Immature natural killer cell (primary cell): ENCODE results near the gene NR4A1. TPM values are rescaled to one million over a fixed set of nuclear protein-coding genes. Genes with fewer than 3 reads are reported as not detected.
A peak's percentile ranks its signal among the peaks of the same experiment; 100 is the strongest.

Source experiments
- DNase-seq, 3 donors: peaks; one replicate each; pipeline ENCODE4 v3.0.0; 2022; ENCODE audit warnings: mixed read lengths in 1 of 3
- H3K27ac Mint-ChIP-seq, 6 donors: one replicate each; pipeline ENCODE4 v1.8.0; 2020; ENCODE audit warnings: mixed read lengths in 6 of 6, mild to moderate bottlenecking in 5 of 6, inconsistent platforms in 4 of 6, moderate library complexity in 3 of 6
- H3K27me3 Mint-ChIP-seq, 3 donors: one replicate each; pipeline ENCODE4 v1.8.0; 2020 to 2021; ENCODE audit warnings: low read depth in 3 of 3, mild to moderate bottlenecking in 3 of 3, mixed read lengths in 3 of 3, moderate library complexity in 3 of 3, inconsistent platforms in 1 of 3
- H3K36me3 Mint-ChIP-seq, 3 donors: one replicate each; pipeline ENCODE4 v1.8.0; 2020; ENCODE audit warnings: mixed read lengths in 3 of 3, inconsistent platforms in 2 of 3, mild to moderate bottlenecking in 2 of 3
- H3K4me1 Mint-ChIP-seq, 2 donors: one replicate each; pipeline ENCODE4 v1.8.0; 2020; ENCODE audit warnings: inconsistent platforms in 2 of 2, mild to moderate bottlenecking in 2 of 2, mixed read lengths in 2 of 2, moderate library complexity in 1 of 2
- H3K4me3 Mint-ChIP-seq, 5 donors: one replicate each; pipeline ENCODE4 v1.8.0; 2020; ENCODE audit warnings: mild to moderate bottlenecking in 5 of 5, mixed read lengths in 5 of 5, inconsistent platforms in 3 of 5, moderate library complexity in 3 of 5
- H3K9me3 Mint-ChIP-seq, 6 donors: one replicate each; pipeline ENCODE4 v1.8.0; 2020; ENCODE audit warnings: mild to moderate bottlenecking in 6 of 6, mixed read lengths in 6 of 6, inconsistent platforms in 4 of 6, moderate library complexity in 3 of 6
- polyA plus RNA-seq, 3 donors: library from polyadenylated mRNA; unstranded; fragments of 300-500 nt; fragmentation: Illumina TruSeq; gene quantifications; one replicate each; pipeline ENCODE4 v1.2.3, GENCODE V29; 2021

The NR4A1 gene
- polyA plus RNA-seq, 3 donors from 2014 or later: 0.83 to 2.1 (median 1.3) TPM

- no peak for DNase-seq
- Mint-ChIP-seq H3K9me3 (no peaks in the 10 kb centered on the region), H3K27ac (peak overlapping the region in 5 of 6 donors; percentile 73 to 94 (median 93)), H3K36me3 (no peaks in the 10 kb centered on the region), H3K27me3 (peaks cover 5 to 16% (median 5%) of the 10 kb centered on the region in 3 donors), H3K4me3 (peak overlapping the region; percentile 53 to 75 (median 60)), H3K4me1 (peaks cover 24 to 34% of the 10 kb centered on the region in 2 donors)
Measured at GRCh38 chr12:52038447-52038846, 12.8 kb upstream of the NR4A1 start.

DNA sequence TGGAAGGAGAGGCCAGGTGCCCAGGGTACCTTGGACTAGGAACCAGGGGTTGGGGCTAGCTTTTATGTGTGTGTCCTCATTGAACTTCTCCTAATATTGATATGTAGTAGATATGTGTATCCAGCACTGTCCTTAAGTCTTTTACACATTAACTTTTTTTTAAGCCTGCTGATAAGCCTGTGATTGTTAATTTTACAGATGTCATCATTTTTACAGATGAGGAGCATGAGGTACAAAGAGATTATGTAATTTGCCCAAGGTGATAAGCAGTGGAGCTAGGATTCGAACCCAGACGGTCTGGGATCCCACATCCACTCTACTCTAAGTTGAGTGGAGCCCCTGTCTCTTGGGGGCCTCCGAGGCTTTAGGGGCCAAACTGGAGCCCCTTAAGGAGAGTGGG lies 10.2 kb upstream of the NR4A1 start:
- no peak overlapping the region for H3K4me3 Mint-ChIP-seq

GRCh38 chr12:52041695-52042123 lies 9.5 kb upstream of the NR4A1 start:
- no peaks in the 10 kb centered on the region for H3K36me3 Mint-ChIP-seq
- DNase-seq: peak; percentile 39 to 61 (median 53)
- H3K27me3 Mint-ChIP-seq: peaks cover 2 to 7% (median 5%) of the 10 kb centered on the region in 3 donors
- H3K9me3 Mint-ChIP-seq: no peaks in the 10 kb centered on the region
- H3K4me1 Mint-ChIP-seq: peaks cover 14 to 24% of the 10 kb centered on the region in 2 donors
- H3K27ac Mint-ChIP-seq: peak overlapping the region in 4 of 6 donors; percentile 31 to 86 (median 70)
- H3K4me3 Mint-ChIP-seq: peak overlapping the region in 2 of 5 donors; percentile 11 to 42

More for the DNA sequence above, 10.2 kb upstream of the NR4A1 start:
- Mint-ChIP-seq H3K36me3 (no peaks in the 10 kb centered on the region), H3K27ac (peak overlapping the region in 2 of 6 donors; percentile 46 to 78), H3K4me1 (peaks cover 14 to 24% of the 10 kb centered on the region in 2 donors), H3K27me3 (peaks cover 2 to 11% (median 5%) of the 10 kb centered on the region in 3 donors), H3K9me3 (no peaks in the 10 kb centered on the region)
- DNase-seq: no peak

- Mint-ChIP-seq H3K27ac (peak overlapping the region in 1 of 6 donors; percentile 60), H3K4me3 (no peak overlapping the region), H3K27me3 (peaks cover 2 to 5% (median 5%) of the 10 kb centered on the region in 3 donors), H3K4me1 (peaks cover 14 to 24% of the 10 kb centered on the region in 2 donors), H3K36me3 (no peaks in the 10 kb centered on the region), H3K9me3 (no peaks in the 10 kb centered on the region)
- DNase-seq: no peak
Measured at GRCh38 chr12:52042706-52043385, 8.4 kb upstream of the NR4A1 start.

DNA sequence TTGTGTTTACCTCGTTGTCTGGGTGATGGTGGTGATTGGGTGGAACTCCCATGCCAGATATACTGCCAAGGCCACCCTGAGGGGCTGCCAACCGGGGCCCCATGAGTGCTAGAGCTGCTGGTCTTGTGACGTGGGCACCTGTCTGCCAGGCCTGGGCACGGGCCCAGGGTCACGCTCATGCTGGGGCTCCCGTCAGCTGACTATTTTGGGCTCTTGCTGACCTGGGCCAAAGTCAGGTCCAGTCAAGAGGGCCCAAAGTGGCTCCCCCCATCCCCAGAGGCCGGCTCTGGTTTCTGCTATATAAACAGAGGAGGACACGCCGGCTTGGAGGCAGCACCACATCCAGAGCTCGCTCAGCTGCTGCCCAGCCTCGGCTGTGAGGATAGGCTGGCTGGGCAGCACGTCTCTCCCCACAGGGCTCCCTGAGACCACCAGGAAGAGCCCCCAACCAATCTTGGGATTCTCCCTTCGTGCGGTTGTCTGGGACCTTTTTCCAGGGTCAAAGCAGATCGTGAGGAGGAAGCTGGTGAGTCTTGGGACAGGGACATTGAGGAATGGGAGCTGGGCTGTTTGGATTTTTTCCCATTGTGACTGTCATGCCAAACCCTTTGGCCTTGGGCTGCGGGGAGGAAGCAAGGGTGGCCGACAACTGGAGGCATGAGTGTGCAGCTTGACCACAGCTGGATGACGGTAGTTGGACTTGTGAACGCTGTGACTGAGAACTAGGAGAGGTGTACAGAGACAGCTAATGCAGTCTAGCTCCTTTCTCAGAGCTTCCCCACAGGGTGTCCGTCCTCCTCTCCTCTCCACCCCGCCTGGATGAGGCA lies 7.6 kb upstream of the NR4A1 start:
- H3K27me3 Mint-ChIP-seq: peaks cover 0 to 2% (median 1%) of the 10 kb centered on the region in 3 donors
- H3K27ac Mint-ChIP-seq: peak overlapping the region in 1 of 6 donors; percentile 16
- DNase-seq: no peak
- no peak overlapping the region for H3K4me3 Mint-ChIP-seq
- peaks cover 11 to 19% of the 10 kb centered on the region in 2 donors for H3K4me1 Mint-ChIP-seq
- no peaks in the 10 kb centered on the region for H3K36me3 Mint-ChIP-seq
- H3K9me3 Mint-ChIP-seq: no peaks in the 10 kb centered on the region

GRCh38 chr12:52044292-52044983 lies 6.8 kb upstream of the NR4A1 start:
- Mint-ChIP-seq H3K36me3 (no peaks in the 10 kb centered on the region), H3K27me3 (peaks cover 1 to 5% (median 4%) of the 10 kb centered on the region in 3 donors), H3K4me1 (peaks cover 14 to 20% of the 10 kb centered on the region in 2 donors), H3K4me3 (no peak overlapping the region), H3K9me3 (no peaks in the 10 kb centered on the region), H3K27ac (no peak overlapping the region)
- DNase-seq: no peak

DNA sequence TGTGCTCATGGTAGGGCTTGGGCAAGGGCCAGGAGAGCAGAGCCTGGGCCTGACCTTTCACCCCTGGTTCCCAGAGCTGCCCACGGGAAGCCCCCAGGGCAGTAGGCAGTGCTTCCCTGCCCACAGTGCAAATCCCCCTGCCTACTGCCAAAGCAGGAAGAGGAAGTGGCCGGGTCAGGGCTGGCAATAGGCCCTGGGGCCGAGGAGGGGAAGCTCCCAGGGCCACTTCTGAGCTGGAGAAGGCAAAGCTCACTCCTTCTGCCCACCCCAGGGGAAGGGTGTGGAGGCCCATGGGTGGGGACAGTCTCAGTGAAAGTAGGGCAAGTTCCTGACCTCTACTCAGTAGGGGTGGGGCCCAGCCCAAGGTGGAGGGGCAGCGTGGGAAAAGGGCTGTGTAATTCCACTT lies 5.4 kb upstream of the NR4A1 start:
- Mint-ChIP-seq H3K4me3 (no peak overlapping the region), H3K9me3 (no peaks in the 10 kb centered on the region), H3K4me1 (peaks cover 27 to 31% of the 10 kb centered on the region in 2 donors), H3K36me3 (no peaks in the 10 kb centered on the region), H3K27me3 (peaks cover 6 to 10% (median 7%) of the 10 kb centered on the region in 3 donors), H3K27ac (peak overlapping the region in 2 of 6 donors; percentile 30 to 39)
- peak in 1 of 3 donors; percentile 19 for DNase-seq

- Mint-ChIP-seq H3K4me3 (no peak overlapping the region), H3K9me3 (no peaks in the 10 kb centered on the region), H3K4me1 (peaks cover 29 to 33% of the 10 kb centered on the region in 2 donors), H3K27ac (no peak overlapping the region), H3K36me3 (no peaks in the 10 kb centered on the region), H3K27me3 (peaks cover 6 to 20% (median 12%) of the 10 kb centered on the region in 3 donors)
- no peak for DNase-seq
Measured at GRCh38 chr12:52046859-52047258, 4.4 kb upstream of the NR4A1 start.

- no peak for DNase-seq
- Mint-ChIP-seq H3K27ac (peak overlapping the region; percentile 10 to 99 (median 94)), H3K9me3 (no peaks in the 10 kb centered on the region), H3K4me3 (peak overlapping the region; percentile 84 to 95 (median 88)), H3K36me3 (no peaks in the 10 kb centered on the region), H3K4me1 (peaks cover 30 to 33% of the 10 kb centered on the region in 2 donors), H3K27me3 (peaks cover 6 to 24% (median 12%) of the 10 kb centered on the region in 3 donors)
Measured at GRCh38 chr12:52049286-52049685, 2.0 kb upstream of the NR4A1 start.

DNA sequence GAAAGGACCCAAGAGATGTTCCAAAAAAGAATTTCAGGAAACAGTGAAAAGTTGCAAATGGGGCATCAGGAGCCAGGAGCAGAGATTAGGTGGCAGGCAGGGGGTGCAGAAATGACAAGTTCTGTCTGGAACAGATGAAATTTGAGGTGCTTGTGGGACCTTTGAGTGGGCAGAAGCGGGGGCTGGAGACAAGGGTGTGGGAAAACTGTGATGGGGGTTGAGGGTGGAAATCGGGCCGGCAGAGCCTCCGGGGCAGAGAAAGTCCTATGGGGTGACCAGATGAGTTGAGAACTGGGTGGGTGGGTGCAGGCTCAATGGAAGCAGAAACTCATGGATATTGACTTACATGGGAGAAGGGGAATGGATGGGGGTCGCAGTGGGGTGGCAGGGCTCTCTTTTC lies 1.6 kb upstream of the NR4A1 start:
- Mint-ChIP-seq H3K27ac (peak overlapping the region; percentile 10 to 99 (median 94)), H3K4me1 (peaks cover 30 to 33% of the 10 kb centered on the region in 2 donors), H3K4me3 (peak overlapping the region; percentile 84 to 95 (median 88)), H3K9me3 (no peaks in the 10 kb centered on the region), H3K27me3 (peaks cover 6 to 24% (median 12%) of the 10 kb centered on the region in 3 donors), H3K36me3 (no peaks in the 10 kb centered on the region)
- DNase-seq: no peak

GRCh38 chr12:52050116-52050757 lies 1.0 kb upstream of the NR4A1 start:
- Mint-ChIP-seq H3K9me3 (no peaks in the 10 kb centered on the region), H3K27ac (peak overlapping the region; percentile 60 to 99 (median 94)), H3K27me3 (peaks cover 6 to 24% (median 12%) of the 10 kb centered on the region in 3 donors), H3K4me1 (peaks cover 30 to 33% of the 10 kb centered on the region in 2 donors), H3K4me3 (peak overlapping the region; percentile 84 to 95 (median 88)), H3K36me3 (no peaks in the 10 kb centered on the region)
- DNase-seq: no peak

GRCh38 chr12:52052468-52053186 lies 1.4 kb downstream of the NR4A1 start:
- Mint-ChIP-seq H3K27ac (peak overlapping the region; percentile 90 to 99 (median 98)), H3K36me3 (no peaks in the 10 kb centered on the region), H3K4me3 (peak overlapping the region; percentile 44 to 93 (median 84)), H3K9me3 (no peaks in the 10 kb centered on the region), H3K4me1 (peaks cover 30 to 33% of the 10 kb centered on the region in 2 donors), H3K27me3 (peaks cover 6 to 24% (median 13%) of the 10 kb centered on the region in 3 donors)
- no peak for DNase-seq
